T-helper 22 cell (primary cell): ENCODE data around the gene ZDHHC11.
"Not testable (repeated sequence)": the region's sequence is repeated elsewhere in the genome, so short reads cannot be mapped to it uniquely, and the experiment has no call there.

ENCODE experiments used
- DNase-seq: peaks from one replicate; pipeline ENCODE4 v3.0.0-alpha.2; 2020; ENCODE audit warnings: low read depth

ZDHHC11 gene

DNA sequence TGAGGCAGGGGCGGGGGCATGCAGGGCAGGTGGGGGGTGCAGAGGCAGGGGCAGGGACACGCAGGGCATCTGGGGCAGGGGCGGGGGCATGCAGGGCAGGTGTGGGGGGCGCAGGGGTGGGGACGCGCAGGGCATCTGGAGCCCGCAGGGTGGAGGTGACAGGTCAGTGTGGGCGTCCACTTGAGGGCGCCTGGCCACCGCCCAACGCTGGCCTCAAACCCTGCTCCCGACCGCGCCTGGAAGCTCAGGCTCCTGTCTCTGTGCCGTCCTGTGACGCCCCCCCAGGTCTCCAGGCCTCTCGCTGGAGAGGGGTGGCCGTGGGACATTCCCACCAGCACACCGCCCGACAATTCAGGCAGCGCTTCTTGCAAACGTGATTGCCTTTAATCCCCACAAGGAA lies 6.9 kb downstream of the ZDHHC11 start:
- DNase-seq = not testable (repeated sequence)

DNA sequence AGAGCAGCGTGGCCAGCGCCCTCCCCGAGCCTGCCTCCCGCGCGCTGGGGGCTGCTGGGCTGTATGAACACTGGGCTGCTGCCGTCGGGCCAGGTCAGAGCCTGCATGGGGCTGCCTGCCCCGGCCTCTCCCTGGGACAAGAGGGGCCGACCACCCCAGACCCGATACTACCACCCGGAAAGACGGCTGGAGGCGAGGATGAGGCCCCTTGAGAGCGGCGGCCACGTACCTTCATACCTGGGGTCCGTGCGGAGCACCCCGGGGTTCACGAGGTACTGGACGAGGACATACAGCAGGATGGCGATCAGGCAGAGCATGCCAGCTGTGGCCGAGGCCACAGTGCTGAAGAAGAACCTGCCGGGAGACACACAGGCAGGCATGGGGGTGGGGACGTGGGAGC lies 7.4 kb downstream of the ZDHHC11 start:
- not testable (repeated sequence) for DNase-seq

DNA sequence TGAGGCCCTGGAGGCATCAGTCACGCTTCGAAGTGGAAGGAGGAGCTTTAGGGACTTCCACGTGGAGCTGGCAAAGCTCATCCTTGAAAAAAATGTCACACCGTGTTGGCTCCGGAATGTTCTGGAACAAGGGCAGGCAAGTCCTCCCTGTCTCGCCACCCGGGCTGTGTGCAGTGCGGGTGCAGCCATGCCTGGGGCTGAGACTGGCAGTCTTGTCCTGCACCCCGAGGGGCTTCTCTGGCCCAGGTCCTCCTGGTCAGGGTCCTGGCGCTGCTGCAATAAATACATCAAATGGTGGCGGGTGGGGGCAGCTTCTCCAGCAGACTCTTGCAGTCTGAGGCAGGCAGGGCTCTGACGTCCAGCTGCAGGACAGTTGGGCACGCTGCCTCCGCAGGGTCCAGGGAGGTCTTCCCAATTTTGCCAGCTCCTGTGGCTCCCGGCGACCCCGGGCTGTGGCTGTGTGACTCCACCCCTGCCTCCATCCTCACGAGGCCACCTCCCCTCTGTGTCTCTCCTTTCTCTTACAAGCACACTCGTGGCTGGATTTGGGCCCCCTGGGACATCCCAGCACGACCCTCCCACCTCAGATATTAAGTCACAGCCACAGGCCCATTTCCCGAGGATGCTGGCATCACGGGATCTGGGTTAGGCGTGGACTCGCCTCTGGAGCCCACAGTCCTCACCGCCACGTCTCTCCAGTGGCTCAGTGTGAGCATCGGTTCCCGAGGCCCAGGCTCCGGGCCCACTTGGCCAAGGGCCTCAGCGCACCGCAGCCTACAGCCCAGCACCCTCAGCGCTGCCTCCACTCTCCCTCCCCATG lies 8.2 kb downstream of the ZDHHC11 start:
- DNase-seq = not testable (repeated sequence)

DNA sequence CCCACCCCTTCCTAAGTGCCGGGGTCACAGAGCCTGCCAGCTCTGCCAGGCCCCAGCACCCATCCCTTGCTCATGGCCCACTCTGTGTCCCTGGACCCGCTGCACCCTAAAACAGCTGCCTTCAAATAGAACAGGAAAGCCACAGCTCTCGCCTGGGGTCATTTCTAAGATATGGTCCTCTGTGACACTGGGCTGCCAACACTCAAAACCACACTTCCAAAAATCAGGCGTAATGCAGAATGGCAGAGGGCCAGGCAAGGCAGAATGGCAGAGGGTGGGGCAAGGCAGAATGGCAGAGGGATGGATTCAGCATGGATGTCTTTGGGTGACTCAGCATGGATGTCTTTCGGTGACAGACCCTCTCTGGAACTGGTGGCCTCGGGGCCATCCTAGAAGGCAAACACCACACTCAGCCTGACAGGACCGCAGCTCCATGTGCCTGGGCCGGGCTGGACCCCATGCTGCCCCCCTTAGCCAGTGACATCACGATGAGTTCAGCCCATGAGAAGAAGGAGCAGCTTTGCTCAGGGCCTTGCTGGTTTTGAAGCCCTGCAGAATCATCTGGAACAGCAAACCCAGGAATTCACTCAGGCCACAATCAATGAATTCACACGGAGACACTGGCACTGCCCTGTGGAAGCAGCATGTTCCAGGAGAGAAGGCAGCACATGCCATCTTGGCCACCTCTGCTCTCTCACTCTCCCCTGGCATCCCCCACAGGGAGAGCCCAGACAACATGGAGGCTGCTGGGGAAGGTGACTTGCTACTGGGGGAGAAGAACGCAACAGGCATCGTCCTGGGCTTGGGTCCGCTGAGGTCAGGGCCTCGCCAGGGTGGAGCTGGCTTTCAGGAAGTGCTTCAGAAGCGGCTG lies 9.0 kb downstream of the ZDHHC11 start:
- not testable (repeated sequence) for DNase-seq

DNA sequence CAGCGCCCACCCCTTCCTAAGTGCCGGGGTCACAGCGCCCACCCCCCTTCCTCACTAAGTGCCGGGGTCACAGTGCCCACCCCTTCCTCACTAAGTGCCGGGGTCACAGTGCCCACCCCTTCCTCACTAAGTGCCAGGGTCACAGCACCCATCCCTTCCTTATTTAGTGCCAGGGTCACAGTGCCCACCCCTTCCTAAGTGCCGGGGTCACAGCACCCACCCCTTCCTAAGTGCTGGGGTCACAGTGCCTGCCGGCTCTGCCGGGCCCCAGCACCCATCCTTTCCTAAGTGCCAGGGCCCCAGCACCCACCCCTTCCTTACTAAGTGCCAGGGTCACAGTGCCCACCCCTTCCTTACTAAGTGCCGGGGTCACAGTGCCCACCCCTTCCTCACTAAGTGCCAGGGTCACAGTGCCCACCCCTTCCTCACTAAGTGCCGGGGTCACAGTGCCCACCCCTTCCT lies 9.8 kb downstream of the ZDHHC11 start:
- not testable (repeated sequence) for DNase-seq

DNA sequence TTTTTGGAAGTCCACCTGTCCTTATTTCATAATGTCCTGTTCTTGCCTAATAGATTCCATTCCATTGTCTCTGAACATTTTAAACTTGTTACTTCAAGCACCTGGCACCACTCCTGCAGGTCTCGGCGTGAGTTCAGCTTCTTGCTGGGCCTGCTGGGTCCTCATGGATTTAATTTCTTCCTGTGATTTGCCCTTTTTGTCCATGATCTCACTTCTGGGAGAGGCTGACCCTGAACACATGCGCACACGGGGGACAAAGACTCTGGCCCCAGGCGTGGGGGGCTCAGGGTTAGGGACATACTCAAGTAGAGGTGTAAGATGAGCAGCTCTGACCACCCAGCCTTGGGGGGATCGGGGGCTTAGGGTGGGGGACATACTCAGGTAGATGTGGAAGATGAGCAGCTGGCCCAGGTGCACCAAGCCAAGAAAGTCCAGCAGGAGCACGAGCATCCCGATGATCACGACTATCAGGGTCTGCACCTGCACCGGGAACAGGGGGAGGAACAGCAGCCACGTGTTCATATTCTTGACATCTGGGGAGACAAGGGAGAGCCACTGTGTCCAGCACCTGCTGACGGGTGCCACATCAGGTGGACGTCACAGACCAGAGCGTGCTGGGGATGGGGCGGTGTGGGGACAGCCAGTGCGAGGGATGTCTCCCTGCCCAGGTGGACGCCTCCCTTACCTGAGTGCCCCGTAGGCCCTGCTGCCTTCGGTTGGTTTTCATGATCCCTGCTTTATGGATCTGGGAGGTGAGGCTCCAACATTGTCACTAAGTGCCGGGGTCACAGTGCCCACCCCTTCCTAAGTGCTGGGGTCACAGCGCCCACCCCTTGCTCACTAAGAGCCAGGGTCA lies 10.4 kb downstream of the ZDHHC11 start:
- DNase-seq = not testable (repeated sequence)

DNA sequence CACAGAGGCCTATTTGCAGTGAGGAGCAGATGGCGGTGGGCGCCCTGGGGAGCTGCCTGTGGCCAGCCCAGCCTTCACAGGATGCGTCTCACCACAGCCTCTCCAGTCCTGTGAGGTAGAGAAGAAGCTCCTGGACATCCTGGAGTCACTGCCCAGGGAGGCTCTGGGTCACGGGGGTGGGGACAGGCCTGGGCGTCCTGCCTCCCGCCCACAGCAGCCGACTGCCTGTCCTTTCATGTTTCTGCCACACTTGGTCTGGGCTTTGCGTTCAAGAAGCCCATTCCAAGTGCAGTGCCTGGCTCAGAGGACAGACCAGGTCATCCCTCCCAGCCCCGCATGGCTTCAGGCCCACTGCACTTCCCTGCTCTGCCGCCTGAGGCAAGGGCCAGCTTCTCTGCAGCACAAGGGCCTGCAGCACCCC lies 12.3 kb downstream of the ZDHHC11 start:
- not testable (repeated sequence) for DNase-seq

DNA sequence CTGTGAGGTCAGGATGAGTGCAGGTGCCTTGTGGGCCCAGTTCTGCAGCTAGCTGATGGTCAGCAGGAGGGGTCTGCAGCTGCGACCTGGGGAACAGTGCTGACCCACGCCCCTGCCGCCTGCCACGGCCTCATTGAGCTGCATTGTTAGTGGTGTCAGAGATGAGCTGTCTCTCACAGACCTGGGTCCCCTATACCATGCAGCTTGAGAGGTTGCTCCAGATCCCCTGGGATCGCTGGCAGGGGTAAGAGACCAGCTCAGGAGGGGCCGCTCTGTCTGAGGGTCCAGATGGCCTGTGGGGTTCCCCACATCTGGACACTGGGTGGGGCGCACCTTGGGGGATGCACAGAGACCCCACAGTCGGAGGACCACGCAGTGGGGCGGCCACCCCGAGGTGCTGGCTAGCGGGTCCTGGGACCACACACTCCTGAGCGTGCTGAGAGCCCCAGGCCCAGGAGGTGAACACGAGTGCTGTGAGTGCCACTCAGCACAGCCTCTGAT lies 13.1 kb downstream of the ZDHHC11 start:
- not testable (repeated sequence) for DNase-seq

DNA sequence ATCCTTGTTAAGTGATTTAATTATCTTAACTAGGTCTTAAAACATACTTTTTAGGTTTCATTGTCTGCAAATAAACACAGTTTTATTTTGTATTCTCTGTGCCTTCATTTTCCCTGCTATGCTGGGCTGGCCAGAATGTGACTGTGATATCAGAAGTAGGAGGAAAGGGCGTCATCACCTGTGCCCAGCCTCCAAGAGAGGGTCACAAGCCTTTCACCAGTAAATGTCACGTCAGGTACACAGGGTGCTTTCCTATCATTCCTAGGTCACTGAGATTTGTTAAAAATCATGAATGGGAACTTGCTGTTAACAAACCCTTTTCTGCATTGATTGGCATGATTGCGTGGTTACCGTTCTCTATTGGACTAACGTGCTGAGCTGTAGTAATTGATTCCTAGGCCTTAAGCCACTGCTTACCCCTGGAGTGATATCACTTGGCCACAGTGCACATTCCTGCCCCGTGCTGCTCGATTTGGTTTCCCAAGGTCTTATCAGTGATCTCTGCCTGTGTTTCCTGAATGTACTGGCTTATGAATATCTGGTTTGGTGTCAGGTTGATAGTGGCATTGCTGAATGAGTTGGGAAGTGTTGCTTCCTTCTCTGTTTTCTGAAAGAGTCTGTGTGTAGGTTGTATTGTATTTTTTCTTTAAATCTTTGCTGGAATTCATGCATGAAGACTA lies 14.7 kb downstream of the ZDHHC11 start:
- not testable (repeated sequence) for DNase-seq

DNA sequence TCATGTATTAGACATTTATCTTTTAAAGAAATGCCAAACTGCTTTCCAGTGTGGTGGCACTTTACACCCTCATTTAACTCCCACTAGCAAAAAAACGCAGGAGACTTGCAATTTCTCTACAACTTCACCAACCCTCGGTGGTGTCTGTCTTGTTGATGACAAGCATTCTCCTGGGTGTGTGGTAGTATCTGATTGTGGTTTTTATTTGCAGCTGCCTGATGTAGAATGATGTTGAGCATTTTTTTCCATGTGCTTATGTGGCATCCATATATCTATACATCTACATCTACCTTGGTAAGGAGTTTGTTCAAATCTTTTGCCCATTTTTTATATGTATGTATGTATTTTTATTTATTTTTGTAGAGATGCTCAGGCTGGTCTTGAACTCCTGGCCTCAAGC lies 16.8 kb downstream of the ZDHHC11 start:
- not testable (repeated sequence) for DNase-seq

DNA sequence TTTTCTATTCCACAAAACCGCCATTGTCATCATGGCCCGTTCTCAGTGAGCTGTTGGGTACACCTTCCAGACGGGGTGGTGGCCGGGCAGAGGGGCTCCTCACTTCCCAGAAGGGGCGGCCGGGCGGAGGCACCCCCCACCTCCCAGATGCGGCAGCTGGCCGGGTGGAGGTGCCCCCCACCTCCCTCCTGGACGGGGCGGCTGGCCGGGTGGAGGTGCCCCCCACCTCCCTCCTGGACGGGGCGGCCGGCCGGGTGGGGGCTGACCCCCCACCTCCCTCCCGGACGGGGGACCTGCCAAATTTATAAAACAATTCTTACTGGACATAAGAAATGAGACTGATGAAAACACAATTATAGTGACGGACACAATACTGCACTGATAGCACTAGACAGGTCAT lies 22.6 kb downstream of the ZDHHC11 start:
- not testable (repeated sequence) for DNase-seq

DNA sequence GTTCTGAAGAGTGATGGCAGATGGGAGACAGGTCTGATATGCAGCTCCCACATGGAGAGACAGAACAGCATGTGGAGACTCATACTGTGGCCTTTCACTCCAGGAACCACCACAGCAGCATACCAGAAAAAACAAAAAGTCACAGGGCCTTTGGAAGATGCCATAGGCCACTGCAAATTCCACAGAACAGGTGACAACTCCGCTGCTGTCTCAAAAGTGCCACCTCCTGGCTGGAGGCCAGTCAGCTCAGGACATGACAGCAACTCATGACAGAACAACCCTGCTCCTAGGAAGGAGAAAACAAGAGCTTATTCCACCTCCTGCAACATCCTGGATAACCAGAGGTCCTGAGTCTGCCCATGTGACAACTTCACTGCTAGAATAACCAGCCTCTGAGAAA lies 25.2 kb downstream of the ZDHHC11 start:
- not testable (repeated sequence) for DNase-seq

DNA sequence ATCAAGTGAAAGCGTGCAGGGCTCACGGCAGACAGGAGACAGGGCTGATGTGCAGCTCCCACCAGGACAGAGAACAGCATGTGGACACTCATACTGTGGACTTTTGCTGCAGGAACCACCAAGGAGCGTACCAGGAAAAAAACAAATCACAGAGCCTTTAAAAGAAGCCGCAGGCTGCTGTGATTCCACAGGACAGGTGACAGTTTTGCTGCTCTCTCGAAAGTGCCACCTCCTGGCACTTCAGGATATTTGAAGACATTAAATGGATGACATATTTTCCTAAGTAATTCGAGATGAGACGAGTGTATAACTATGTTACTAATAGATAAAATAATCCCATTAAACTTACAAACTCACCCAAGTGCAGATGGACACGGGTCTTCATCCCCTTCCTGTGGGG lies 29.3 kb downstream of the ZDHHC11 start:
- no peak for DNase-seq

DNA sequence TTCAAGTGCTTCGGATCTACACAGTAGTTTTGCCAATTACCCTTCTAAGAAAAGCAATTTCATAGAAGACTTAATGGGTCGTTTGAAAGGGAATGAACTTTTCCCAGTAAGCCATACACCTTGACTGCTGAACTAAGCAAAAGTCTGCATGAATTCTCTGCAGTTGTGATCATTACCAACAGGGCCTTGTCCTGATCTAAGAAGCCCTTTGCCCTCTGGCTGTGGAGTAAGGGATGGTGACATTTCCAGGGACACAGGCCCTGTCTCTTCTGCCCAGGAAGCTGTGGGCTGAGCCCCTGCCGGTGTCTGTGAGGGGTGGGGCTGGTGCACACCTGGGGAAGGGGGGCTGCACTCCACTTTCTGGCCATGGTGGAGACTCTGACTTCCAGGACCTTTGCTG lies 30.5 kb downstream of the ZDHHC11 start:
- no peak for DNase-seq

DNA sequence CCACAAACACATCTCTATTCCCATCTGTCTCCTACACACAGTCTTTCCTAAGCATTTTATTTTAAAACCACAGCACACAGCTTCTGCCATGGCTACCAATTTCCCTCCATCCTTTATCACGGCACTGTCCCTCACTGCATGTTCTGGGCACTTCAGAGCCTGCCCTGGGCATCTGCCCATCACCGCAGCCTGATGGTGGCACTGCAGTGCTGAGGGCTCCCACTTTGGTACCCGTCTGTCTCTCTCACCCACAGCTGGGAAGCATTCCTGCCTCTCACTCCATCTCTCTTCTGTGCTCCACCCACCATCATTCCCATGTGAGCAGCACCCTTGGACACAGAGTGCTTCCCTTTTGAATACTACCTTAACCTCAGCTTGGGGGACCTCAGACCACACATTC lies 31.7 kb downstream of the ZDHHC11 start:
- DNase-seq = no peak

DNA sequence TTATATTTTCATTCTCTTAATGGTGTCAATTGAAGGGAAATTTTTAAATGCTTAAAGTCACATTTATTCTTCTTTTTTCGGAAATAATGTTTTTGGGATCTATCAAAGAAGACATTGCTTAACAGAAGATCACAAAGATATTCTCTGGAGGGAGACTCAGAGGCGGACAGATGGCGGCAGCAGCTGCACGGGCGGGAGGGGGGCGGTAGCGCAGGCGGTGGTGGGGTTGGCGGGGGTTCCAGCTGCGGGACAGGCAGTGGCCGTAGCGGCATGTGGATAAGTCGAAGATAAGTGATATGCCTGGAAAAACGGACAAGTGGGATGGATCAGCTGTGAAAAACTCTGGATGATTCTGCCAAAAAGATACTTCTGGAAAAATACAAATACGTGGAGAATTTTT lies 34.6 kb downstream of the ZDHHC11 start:
- no peak for DNase-seq

DNA sequence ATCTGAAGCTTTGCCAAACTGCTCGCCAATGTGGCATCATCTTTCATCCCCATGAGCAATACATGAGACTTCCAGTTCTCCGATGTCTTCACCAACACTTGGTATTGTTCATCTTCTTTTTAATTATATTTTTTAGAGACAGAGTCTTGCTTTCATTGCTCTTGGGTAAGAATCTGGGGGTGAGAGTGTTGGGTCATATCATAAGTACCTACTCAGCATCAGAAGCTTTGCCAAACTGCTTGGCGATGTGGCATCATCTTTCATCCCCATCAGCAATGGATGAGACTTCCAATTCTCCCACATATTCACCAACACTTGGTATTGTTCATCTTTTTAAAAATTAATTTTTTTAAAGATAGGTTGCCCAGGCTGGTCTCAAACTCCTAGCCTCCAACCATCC lies 35.3 kb downstream of the ZDHHC11 start:
- DNase-seq = no peak

DNA sequence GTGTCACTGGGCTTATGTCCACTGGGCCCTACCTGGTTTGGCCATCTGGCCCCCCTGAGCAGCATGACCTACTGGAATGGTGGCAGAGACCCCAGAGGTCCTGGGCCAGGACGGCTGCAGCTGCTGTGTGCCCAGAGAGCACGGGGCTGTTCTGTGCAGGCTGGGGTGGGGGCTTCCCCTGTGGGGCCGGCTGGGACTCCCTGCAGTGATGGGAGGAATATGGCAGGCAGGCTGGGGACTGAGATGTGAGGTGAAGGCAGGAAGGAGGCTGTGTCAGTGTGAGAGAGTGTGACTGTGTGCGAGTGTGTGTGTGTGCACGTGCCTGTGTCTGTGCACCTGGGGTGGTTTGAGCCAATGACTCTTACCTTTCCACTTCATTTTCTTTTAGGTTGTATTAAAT lies 37.2 kb downstream of the ZDHHC11 start:
- DNase-seq = not testable (repeated sequence)

DNA sequence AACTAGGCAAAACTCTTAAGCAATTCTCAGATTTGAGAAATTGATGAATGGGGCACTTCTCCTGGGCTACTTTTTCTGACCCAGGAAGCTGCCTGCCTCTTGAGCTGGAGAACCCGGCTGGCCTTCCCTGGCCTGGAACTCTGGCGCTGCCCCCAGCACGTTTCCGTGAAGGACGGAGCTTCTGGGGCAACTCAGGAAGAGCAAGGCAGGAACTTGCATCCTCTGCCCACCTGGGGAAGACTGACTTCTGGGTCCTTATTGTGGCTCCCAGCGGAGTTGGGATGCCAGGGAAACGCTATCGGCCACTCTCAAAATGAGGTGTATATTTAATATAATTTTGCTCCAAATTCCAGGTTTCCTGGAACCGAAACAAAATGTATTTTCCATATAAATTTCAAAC lies 39.4 kb downstream of the ZDHHC11 start:
- not testable (repeated sequence) for DNase-seq

DNA sequence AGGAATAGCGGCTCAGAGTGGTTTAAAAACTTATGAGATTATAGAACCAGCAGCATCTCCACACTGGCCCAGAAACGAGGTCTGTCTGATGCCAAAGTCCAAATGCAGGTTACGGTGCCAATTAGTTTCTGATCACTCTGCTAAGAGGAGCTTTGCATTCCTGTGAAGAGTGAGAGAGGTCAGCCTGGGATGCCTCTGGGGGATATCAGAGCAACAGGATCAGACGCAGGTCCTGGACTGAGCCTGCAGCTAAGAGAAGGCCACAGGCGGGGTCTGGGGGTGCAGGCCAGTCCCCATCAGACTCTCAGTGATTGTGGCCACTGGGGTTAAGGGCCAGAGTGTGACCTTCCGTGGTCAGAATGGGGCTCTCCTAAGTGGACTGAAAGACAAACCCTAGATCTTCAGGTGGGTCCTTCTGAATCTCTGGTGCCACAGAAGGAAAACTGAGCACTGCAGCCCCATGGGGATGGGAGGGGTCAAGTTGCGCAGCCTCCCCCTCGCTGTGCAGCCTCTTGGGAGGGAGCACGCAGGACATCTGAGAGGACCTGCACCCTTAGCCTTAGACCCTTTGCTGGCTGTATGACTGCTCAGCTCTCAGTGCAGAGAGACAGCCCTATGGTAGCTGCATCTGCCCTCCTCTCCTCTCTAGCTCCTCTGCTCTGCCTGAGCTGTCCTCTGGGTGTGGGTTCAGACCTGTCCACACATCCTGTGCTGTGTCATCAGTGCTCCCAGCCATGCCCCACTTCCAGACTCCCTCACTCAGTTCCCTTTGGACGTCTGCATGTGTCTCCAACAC lies 42.9 kb downstream of the ZDHHC11 start:
- DNase-seq = not testable (repeated sequence)
